Activated naive CD8-positive, alpha-beta T cell treated with anti-CD3 and anti-CD28 coated beads, Interleukin-2, amount 10 ng/mL, durations not matched to agents 7 days and 5 days (primary cell): Measurements from ENCODE around the gene FBXO22. TPM values are rescaled to one million over a fixed set of nuclear protein-coding genes. Genes with fewer than 3 reads are reported as not detected.
"Not testable (repeated sequence)": the region's sequence is repeated elsewhere in the genome, so short reads cannot be mapped to it uniquely, and the experiment has no call there.

Experiments used
- ATAC-seq: fragments of 150-1000 bp; cut with Tn5 transposase; one replicate; pipeline ENCODE4 v1.10.0; 2021; ENCODE audit warnings: low read depth, moderate library complexity
- POLR2A ChIA-PET: fragments of 350-600 bp; sonication (Branson Sonifier 250); formaldehyde crosslinking; loops from one replicate; lab custom pipeline; 2021; ENCODE audit warnings: antibody characterized with exemption; lab: Charles Lee
- DNase-seq: peaks from one replicate; pipeline ENCODE4 v3.0.0; 2021
- H3K27ac Mint-ChIP-seq: one replicate; pipeline ENCODE4 v1.8.0; 2022; ENCODE audit warnings: mild to moderate bottlenecking, mixed read lengths
- H3K27me3 Mint-ChIP-seq: one replicate; pipeline ENCODE4 v1.8.0; 2022; ENCODE audit warnings: mild to moderate bottlenecking, moderate library complexity, mixed read lengths
- H3K36me3 Mint-ChIP-seq: one replicate; pipeline ENCODE4 v1.8.0; 2021; ENCODE audit warnings: mild to moderate bottlenecking, mixed read lengths
- H3K4me1 Mint-ChIP-seq: one replicate; pipeline ENCODE4 v1.8.0; 2021; ENCODE audit warnings: mixed read lengths
- H3K4me3 Mint-ChIP-seq: one replicate; pipeline ENCODE4 v1.8.0; 2022; ENCODE audit warnings: mild to moderate bottlenecking, moderate library complexity, mixed read lengths
- H3K9me3 Mint-ChIP-seq: one replicate; pipeline ENCODE4 v1.8.0; 2021; ENCODE audit warnings: mixed read lengths
- total RNA-seq, 2 experiments: library from RNA; stranded (reverse); gene quantifications; one replicate each; pipeline ENCODE4 v1.2.3, GENCODE V29; 2021

The FBXO22 gene
- total RNA-seq, 2 experiments from 2014 or later, result 32.2 to 33.9 TPM

DNA sequence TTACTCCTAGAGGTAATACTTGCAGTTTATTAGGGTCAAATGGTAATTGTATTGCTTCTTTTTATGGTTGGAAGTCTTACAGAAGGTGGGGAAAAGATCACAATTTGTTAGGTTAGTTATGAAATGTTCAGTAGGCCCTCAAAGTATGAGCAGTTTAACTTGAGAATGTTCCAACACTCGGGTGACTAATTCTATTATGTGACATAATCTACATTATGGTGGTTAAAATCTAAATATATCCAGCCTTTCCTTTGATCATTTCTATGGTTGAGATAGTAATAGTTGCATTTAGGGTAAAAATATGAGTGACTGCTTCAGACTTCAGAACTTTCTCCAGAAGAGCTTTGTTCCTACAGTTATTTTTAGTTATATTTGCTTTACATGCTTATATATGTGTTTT is 19.6 kb upstream of the FBXO22 start:
- POLR2A ChIA-PET, result interaction anchor here (0.5 kb wide), 1 partner anchor 72 kb away, joined by 3 read pairs; no protein-coding TSS in a partner anchor
- H3K27me3 Mint-ChIP-seq, result no peaks in the 10 kb centered on the region
- H3K9me3 Mint-ChIP-seq, result no peaks in the 10 kb centered on the region
- H3K4me1 Mint-ChIP-seq, result no peaks in the 10 kb centered on the region
- H3K4me3 Mint-ChIP-seq, result no peak overlapping the region
- ATAC-seq (no peak), DNase-seq (no peak)
- H3K27ac Mint-ChIP-seq, result peak overlapping the region; percentile 61
- peaks cover 24% of the 10 kb centered on the region for H3K36me3 Mint-ChIP-seq

DNA sequence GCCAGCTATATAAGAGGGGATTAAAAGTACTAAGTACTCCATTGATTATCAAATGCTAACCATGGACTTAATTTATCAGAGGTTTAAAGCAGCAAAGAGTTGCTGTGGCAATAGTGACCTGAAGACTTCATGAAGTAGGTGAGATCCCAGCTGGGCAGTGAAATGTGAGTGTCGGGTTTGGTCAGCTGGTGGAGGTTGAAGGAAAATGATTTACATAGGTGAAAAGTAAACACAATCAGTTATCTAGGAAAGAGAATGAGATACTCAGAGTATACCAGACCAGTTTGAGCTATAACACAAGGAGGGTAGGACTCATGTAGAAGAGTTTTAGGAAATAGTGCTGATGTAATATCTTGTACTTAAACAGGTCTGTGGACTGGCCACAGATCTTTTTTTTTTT is 16.5 kb upstream of the FBXO22 start:
- Mint-ChIP-seq H3K27ac (no peak overlapping the region), H3K9me3 (no peaks in the 10 kb centered on the region), H3K27me3 (no peaks in the 10 kb centered on the region), H3K4me1 (peaks cover 10% of the 10 kb centered on the region), H3K4me3 (no peak overlapping the region), H3K36me3 (peaks cover 24% of the 10 kb centered on the region)
- ATAC-seq, result no peak
- POLR2A ChIA-PET, result no interaction called here
- DNase-seq, result no peak

DNA sequence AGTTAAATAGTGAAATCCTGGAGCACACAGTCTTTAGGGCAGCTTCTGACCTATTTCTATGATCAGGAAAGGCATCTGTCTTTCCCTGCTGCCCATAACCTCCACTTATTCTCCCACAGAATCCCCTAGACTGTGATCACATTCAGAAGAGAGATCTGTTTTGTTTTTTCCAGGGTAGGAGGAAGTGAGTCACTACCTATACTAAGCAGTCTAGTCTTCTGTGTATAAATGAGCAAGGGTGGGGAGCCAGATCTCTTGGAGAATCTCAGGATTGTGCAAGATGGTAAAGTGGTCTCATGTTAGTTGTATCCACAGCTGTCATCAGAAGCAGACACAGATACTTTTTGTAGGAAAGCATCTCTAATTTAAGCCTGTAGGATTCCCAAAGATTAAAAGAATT is 11.8 kb upstream of the FBXO22 start:
- Mint-ChIP-seq H3K4me3 (no peak overlapping the region), H3K36me3 (peaks cover 32% of the 10 kb centered on the region), H3K4me1 (peaks cover 12% of the 10 kb centered on the region), H3K9me3 (no peaks in the 10 kb centered on the region), H3K27me3 (no peaks in the 10 kb centered on the region), H3K27ac (no peak overlapping the region)
- no peak for ATAC-seq
- DNase-seq, result no peak
- POLR2A ChIA-PET, result no interaction called here

DNA sequence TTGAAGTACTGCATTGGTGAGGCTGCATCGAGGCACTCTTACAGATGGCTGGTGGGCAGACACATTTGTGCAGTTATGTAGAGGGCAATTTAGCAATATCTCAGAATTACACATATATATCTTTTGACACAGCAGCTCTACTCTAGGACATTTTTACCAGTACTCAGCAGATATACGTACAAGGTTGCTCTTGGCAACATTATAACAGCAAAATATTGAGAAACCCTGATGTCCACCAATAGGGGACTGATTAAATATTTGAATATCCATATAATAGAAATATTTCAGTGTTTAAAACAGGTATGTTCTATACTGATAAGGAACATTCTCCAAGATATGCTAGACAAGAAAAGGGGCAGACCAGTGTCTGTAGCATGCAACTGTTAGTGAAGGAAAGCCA is 7.9 kb upstream of the FBXO22 start:
- POLR2A ChIA-PET, result no interaction called here

DNA sequence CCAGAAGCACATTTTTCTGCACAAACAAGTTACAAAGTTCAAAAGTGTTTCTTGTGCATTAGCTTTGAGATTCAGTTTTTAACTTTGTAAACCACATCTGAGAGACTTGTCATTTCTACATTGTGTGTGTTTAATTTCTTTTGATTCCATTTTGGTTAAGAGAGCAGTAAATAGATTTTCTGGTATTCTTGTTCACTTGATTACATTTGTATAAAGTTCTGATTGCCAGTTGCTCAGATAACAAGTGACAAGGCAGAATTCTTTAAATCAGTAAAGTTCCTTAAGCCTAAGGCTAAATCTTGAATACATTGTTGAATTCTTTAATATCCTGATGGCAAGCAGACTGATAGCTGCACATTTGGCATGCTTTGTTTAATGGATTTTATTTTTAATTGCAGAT is 3.1 kb upstream of the FBXO22 start:
- POLR2A ChIA-PET, result interaction anchor here (0.6 kb wide), 1 partner anchor 67 kb away, joined by 3 read pairs; no protein-coding TSS in a partner anchor
- no peak for ATAC-seq
- Mint-ChIP-seq H3K4me1 (peaks cover 26% of the 10 kb centered on the region), H3K27me3 (no peaks in the 10 kb centered on the region), H3K9me3 (no peaks in the 10 kb centered on the region), H3K36me3 (peaks cover 12% of the 10 kb centered on the region), H3K4me3 (no peak overlapping the region), H3K27ac (no peak overlapping the region)
- DNase-seq, result no peak

More for the DNA sequence above, 7.9 kb upstream of the FBXO22 start:
- no peak overlapping the region for H3K27ac Mint-ChIP-seq
- H3K4me1 Mint-ChIP-seq, result peaks cover 11% of the 10 kb centered on the region
- no peak overlapping the region for H3K4me3 Mint-ChIP-seq
- H3K36me3 Mint-ChIP-seq, result peaks cover 17% of the 10 kb centered on the region
- no peaks in the 10 kb centered on the region for H3K9me3 Mint-ChIP-seq
- no peak for ATAC-seq
- DNase-seq, result no peak
- no peaks in the 10 kb centered on the region for H3K27me3 Mint-ChIP-seq

DNA sequence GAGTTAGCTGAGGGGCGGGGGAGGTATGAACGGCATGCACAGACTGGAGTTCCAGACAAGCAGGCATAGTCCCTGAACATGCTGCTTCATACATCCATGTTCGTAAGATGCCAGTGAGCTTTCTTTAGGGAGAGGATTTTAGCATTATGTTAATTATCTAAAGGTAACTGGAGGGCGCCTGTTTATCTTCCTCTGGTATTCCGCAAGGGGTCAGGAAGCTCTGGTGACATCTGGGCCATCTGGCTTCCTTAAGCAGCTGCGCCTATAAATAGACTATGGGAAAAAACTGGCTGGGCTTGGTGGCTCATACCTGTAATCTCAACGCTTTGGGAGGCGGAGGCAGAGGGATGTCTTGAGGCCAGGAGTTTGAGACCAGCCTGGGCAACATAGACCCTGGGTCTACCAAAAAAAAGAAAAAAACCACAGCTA is 1.5 kb upstream of the FBXO22 start:
- peaks cover 18% of the 10 kb centered on the region for H3K36me3 Mint-ChIP-seq
- POLR2A ChIA-PET, result interaction anchor here (2.2 kb wide), 1 partner anchor 59 kb away, joined by 10 read pairs; the partner anchor contains the start of gene UBE2Q2
- ATAC-seq (no peak), DNase-seq (no peak)
- peaks cover 31% of the 10 kb centered on the region for H3K4me1 Mint-ChIP-seq
- H3K9me3 Mint-ChIP-seq, result no peaks in the 10 kb centered on the region
- no peaks in the 10 kb centered on the region for H3K27me3 Mint-ChIP-seq
- H3K4me3 Mint-ChIP-seq, result peak overlapping the region; percentile 54
- peak overlapping the region; percentile 79 for H3K27ac Mint-ChIP-seq

DNA sequence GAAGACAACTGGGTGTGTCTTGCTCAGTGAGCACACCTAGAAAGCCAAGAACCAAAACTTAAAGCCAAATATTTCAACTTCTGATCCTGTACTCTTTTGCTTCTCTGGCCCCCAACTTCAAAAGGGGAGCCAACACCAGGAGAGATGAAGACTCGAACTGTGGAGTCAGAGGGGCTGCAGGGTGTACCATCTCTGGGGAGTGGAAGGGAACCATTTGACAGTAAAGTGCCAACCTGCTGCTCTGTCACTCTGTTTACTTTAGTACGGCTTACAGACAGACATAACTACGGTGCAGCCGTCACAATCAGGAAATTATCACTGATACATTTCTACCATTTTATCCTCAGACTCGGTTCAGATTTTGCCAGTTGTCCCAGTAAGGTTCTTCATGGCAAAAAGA is 1.6 kb downstream of the FBXO22 start:
- H3K27ac Mint-ChIP-seq, result peak overlapping the region; percentile 52
- POLR2A ChIA-PET, result interaction anchor here (0.7 kb wide), 1 partner anchor 35 kb away, joined by 3 read pairs; no protein-coding TSS in a partner anchor

DNA sequence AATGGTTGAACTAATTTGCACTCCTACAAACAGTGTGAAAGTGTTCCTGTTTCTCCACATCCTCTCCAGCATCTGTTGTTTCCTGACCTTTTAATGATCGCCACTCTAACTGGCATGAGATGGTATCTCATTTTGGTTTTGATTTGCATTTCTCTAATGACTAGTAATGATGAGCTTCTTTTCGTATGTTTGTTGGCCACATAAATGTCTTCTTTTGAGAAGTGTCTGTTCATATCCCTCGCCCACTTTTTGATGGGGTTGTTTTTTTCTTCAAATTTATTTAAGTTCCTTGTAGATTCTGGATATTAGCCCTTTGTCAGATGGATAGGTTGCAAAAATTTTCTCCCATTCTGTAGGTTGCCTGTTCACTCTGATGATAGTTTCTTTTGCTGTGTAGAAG is 6.7 kb downstream of the FBXO22 start:
- DNase-seq, H3K4me3 Mint-ChIP-seq, H3K27me3 Mint-ChIP-seq, H3K9me3 Mint-ChIP-seq, POLR2A ChIA-PET, H3K27ac Mint-ChIP-seq, ATAC-seq: not testable (repeated sequence)
- peaks cover 60% of the 10 kb centered on the region for H3K36me3 Mint-ChIP-seq
- peaks cover 20% of the 10 kb centered on the region for H3K4me1 Mint-ChIP-seq

More for the DNA sequence above, 1.6 kb downstream of the FBXO22 start:
- Mint-ChIP-seq H3K4me3 (peak overlapping the region; percentile 93), H3K36me3 (peaks cover 30% of the 10 kb centered on the region), H3K4me1 (peaks cover 39% of the 10 kb centered on the region), H3K27me3 (no peaks in the 10 kb centered on the region), H3K9me3 (peaks cover 1% of the 10 kb centered on the region)
- DNase-seq (no peak), ATAC-seq (no peak)

DNA sequence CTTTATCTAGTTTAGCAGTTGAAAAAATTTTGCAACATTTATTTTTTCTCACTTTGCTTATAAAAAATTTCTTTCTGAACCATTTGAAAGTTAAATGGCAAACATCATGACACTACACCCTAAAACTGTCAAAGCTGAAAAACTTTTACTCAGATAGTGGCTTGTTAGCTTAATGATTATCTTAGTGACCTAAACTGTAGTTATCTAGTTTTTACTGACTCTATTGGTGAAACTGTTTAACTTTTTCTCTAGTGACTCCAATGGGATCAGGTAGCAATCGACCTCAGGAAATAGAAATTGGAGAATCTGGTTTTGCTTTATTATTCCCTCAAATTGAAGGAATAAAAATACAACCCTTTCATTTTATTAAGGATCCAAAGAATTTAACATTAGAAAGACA is 13.3 kb downstream of the FBXO22 start:
- ATAC-seq (no peak), DNase-seq (no peak)
- Mint-ChIP-seq H3K36me3 (peaks cover 33% of the 10 kb centered on the region), H3K4me1 (peaks cover 3% of the 10 kb centered on the region), H3K27ac (no peak overlapping the region), H3K27me3 (no peaks in the 10 kb centered on the region), H3K4me3 (no peak overlapping the region), H3K9me3 (no peaks in the 10 kb centered on the region)
- POLR2A ChIA-PET, result no interaction called here

DNA sequence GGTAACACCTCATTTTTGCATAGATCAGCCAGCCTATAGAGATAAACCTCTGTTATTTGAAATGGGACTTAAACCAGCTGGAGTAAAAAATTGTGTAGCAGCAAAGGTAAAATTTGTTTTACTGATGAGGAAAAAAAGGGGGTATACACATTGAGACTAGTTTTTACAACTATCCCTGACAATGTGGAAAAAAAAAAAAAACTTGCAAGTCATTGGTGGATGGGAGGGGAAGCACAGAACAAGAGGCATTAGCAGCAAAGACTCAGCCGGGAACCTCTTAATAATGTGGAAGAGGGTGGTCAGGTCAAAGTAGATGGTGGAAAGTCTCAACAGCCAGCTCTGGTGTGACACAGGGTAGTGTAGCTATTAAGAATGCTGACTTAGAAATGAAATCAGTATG is 14.5 kb downstream of the FBXO22 start:
- no peak overlapping the region for H3K4me3 Mint-ChIP-seq
- ATAC-seq, result no peak
- no peak overlapping the region for H3K27ac Mint-ChIP-seq

DNA sequence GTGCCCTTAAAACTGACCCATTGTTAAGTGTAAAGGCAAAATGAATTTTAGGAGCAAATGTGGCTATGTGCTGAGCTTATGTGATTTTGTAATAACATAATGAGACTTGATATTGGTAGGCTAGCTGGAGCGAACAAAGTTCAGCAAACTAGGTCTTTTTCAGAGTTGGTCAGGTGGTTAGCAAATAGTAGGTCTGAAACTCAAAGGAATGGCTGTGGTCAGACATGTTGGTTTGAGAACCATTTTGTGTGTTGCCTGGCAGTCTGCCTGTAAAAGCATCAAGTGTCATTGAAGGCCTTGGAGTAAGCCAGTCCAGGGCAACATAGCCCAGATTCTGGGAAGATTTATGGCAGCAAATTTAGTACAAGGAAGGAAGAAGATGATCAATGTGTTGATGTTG is 16.4 kb downstream of the FBXO22 start:
- H3K27ac Mint-ChIP-seq, result no peak overlapping the region
- H3K27me3 Mint-ChIP-seq, result no peaks in the 10 kb centered on the region
- ATAC-seq (no peak), DNase-seq (no peak)
- H3K4me3 Mint-ChIP-seq, result no peak overlapping the region
- no peaks in the 10 kb centered on the region for H3K9me3 Mint-ChIP-seq
- H3K36me3 Mint-ChIP-seq, result peaks cover 24% of the 10 kb centered on the region
- POLR2A ChIA-PET, result no interaction called here
- peaks cover 16% of the 10 kb centered on the region for H3K4me1 Mint-ChIP-seq

More for the DNA sequence above, 14.5 kb downstream of the FBXO22 start:
- H3K27me3 Mint-ChIP-seq, result no peaks in the 10 kb centered on the region
- no peaks in the 10 kb centered on the region for H3K9me3 Mint-ChIP-seq
- peaks cover 27% of the 10 kb centered on the region for H3K36me3 Mint-ChIP-seq
- DNase-seq, result no peak
- POLR2A ChIA-PET, result no interaction called here
- H3K4me1 Mint-ChIP-seq, result peaks cover 6% of the 10 kb centered on the region

DNA sequence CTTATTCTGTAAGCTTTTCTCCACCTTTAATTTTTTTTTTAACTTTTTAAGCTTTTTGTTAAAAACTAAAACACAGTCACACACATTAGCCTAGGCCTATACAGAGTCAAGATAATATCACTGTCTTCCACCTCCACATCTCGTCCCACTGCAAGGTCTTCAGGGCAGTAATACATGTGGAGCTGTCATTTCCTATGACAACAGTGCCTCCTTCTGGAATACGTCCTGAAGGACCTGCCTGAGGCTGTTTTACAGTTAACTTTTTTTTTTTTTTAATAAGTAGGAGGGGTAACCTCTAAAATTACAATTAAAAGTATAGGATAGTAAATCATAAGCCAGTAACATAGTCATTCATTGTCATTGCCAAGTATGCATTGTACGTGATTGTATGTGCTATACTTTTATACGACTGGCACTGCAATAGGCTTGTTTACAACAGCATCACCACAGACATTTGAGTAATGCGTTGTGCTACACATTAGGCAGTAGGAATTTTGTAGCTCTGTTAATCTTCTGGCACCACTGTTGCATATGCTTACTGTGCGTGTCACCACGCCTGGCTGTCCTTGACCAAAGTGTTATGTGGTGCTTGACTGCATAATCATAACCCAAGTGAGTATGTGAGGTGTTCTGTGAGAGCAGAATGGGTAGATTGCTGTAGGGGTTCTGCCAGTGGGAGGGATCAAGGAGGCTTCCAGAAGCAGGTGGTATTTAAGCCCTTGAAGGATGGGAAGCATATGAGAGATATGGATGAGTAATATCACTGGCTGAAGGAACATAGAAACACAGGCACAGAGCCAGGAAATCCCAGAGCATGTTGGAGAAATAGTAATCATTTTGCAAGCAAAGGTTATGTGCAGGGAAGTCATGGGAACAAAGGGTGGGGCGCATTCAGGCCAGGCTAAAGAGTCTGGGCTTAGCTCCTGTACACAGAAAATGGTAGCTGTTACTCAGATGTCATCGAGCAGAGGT is 18.3 kb downstream of the FBXO22 start:
- DNase-seq (no peak), ATAC-seq (no peak)
- H3K27ac Mint-ChIP-seq, result no peak overlapping the region
- H3K27me3 Mint-ChIP-seq, result no peaks in the 10 kb centered on the region
- H3K4me1 Mint-ChIP-seq, result peaks cover 26% of the 10 kb centered on the region
- H3K4me3 Mint-ChIP-seq, result no peak overlapping the region
- peaks cover 35% of the 10 kb centered on the region for H3K36me3 Mint-ChIP-seq
- no peaks in the 10 kb centered on the region for H3K9me3 Mint-ChIP-seq
- POLR2A ChIA-PET, result interaction anchor here (0.5 kb wide), 1 partner anchor 516 kb away, joined by 3 read pairs; no protein-coding TSS in a partner anchor

DNA sequence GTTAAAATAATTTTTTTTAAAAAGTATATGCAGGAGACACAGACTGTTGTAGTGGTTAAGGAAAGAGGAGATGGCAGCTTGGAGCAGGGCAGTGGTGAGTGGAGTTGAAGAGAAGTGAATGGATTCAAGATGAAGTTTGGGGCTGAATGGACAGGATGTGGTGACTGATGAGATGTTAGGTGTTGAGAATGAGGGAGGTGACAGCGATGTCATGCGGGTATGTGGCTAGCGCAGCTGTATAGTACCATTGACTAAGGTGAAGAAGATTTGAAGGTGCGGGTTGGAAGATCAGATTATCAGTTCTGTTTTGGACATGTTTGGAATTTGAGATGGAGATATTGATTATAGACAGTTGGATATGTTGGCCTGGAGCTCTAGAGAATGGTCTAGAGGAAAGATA is 20.1 kb downstream of the FBXO22 start:
- Mint-ChIP-seq H3K27me3 (no peaks in the 10 kb centered on the region), H3K27ac (peak overlapping the region; percentile 19), H3K4me3 (no peak overlapping the region), H3K4me1 (peaks cover 38% of the 10 kb centered on the region), H3K9me3 (no peaks in the 10 kb centered on the region), H3K36me3 (peaks cover 36% of the 10 kb centered on the region)
- ATAC-seq, result peak; percentile 70
- no peak for DNase-seq
- POLR2A ChIA-PET, result no interaction called here

DNA sequence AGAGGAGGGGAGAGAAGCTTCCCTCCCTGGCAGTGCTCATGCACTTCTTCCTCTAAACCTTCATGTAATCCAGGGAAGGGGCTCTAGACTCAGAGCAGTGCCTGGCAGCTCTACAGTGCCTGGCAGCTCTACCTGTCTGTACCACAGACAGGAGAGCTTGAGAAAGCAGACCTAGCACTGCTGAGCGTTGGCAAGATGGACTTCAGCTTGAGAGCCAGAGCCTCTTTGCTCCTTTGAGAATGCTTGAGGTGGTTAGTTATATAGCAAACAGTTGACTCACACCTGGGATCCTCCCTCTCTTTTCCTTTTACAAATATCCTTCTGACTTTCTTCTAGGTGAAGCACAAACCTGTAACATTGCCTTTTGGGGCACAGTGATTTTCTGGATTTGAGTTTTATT is 20.9 kb downstream of the FBXO22 start:
- ATAC-seq (no peak), DNase-seq (no peak)
- H3K4me3 Mint-ChIP-seq, result no peak overlapping the region
- H3K27ac Mint-ChIP-seq, result no peak overlapping the region
- peaks cover 36% of the 10 kb centered on the region for H3K36me3 Mint-ChIP-seq
- peaks cover 38% of the 10 kb centered on the region for H3K4me1 Mint-ChIP-seq
- POLR2A ChIA-PET, result no interaction called here
- no peaks in the 10 kb centered on the region for H3K27me3 Mint-ChIP-seq
- H3K9me3 Mint-ChIP-seq, result no peaks in the 10 kb centered on the region
